PC-9 (cell line): ENCODE measurements around the gene LMBRD2.

Experiments
- CTCF ChIP-seq: fragments of 200-600 bp; sonication (generic); conservative IDR thresholded peaks from 2 replicates; pipeline ENCODE4 v1.6.1; 2017; ENCODE audit warnings: mixed run types, antibody characterized with exemption, mild to moderate bottlenecking, moderate library complexity
- EZH2 ChIP-seq: fragments of 200-600 bp; sonication (generic); IDR thresholded peaks from 2 replicates; pipeline ENCODE4 v1.8.0; 2017; ENCODE audit warnings: antibody characterized with exemption, low read depth

- no peak for TF ChIP-seq CTCF
- no peak for TF ChIP-seq EZH2
These were observed 5.3 kb downstream of the LMBRD2 start for GRCh38 chr5:36146390-36146789.
